Spinal cord (tissue), 10 donors: ENCODE data around the gene SH3RF2. TPM values are rescaled to one million over a fixed set of nuclear protein-coding genes. Genes with fewer than 3 reads are reported as not detected.

ENCODE experiments used
- DNase-seq, 6 donors: peaks; one replicate each; pipeline versions ENCODE4 v3.0.0 to v3.0.0-alpha.2; 2013 to 2015; ENCODE audit warnings: low spot score in 6 of 6, low read depth in 4 of 6
- H3K27ac ChIP-seq: one replicate; pipeline ENCODE4 v1.5.1; 2013; ENCODE audit warnings: low read depth, low read length, control low read depth
- H3K27me3 ChIP-seq: one replicate; pipeline ENCODE4 v1.6.1; 2013; ENCODE audit warnings: low read length; ENCODE audit not compliant: control insufficient read depth, insufficient read depth
- H3K36me3 ChIP-seq: one replicate; pipeline ENCODE4 v1.6.1; 2013; ENCODE audit warnings: low read length; ENCODE audit not compliant: control insufficient read depth, insufficient read depth
- H3K4me1 ChIP-seq: one replicate; pipeline ENCODE4 v1.6.1; 2013; ENCODE audit warnings: low read length; ENCODE audit not compliant: control insufficient read depth, insufficient read depth
- H3K4me3 ChIP-seq: one replicate; pipeline ENCODE4 v1.5.1; 2013; ENCODE audit warnings: low read depth, low read length, control low read depth
- H3K9me3 ChIP-seq: one replicate; pipeline ENCODE4 v1.6.1; 2013; ENCODE audit warnings: low read length; ENCODE audit not compliant: control insufficient read depth, insufficient read depth
- WGBS: methylation state at CpG from one replicate; pipeline ENCODE4 v1.1.5; 2013; ENCODE audit warnings: missing lambda C conversion rate; ENCODE audit not compliant: insufficient coverage; 5-methylcytosine and 5-hydroxymethylcytosine counted together
- polyA plus RNA-seq, 2 donors: library from polyadenylated mRNA; unstranded; fragments of 120-200 nt; gene quantifications; one replicate each; pipeline ENCODE4 v1.2.1, GENCODE V29; 2013; ENCODE audit not compliant: insufficient read length in 2 of 2
- total RNA-seq, 2 donors: library from RNA; depleted of rRNA in 1 of 2; stranded (reverse); fragments of 120-200 nt in 1 of 2; fragments of >200 nt in 1 of 2; gene quantifications; one replicate each; pipeline versions ENCODE4 v1.2.3 to v1.2.4, GENCODE V29; 2013 to 2014
- donor health status: healthy.

The SH3RF2 gene
- total and polyA plus RNA-seq, 4 donors = 0.25 to 0.94 (median 0.34) TPM

DNA sequence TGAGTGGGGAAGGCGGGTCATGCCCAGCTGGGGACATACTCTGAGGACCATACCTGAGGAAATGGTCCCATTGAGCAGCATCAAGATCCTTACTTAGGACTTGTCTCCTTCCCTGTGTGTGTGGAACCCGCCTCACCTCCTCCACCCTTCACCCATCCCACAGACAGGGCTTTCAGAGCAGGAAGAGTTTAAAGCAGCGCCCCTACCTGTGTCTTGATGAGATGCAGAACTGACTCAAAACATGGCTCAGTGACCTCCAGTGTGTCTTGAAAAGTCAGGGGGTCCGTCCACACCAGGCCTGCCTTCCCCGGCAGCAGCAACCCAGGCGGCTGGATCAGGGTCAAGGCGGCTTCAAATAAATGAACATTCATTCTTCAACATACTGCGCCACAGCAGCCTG is 130.6 kb downstream of the SH3RF2 start:
- 95% methylated on average over 7 of the region's 8 CpGs for WGBS
- Histone ChIP-seq H3K36me3 (no peaks in the 10 kb centered on the region), H3K4me1 (peaks cover 5% of the 10 kb centered on the region), H3K4me3 (no peak overlapping the region), H3K27ac (no peak overlapping the region), H3K27me3 (no peaks in the 10 kb centered on the region), H3K9me3 (no peaks in the 10 kb centered on the region)
- no peak for DNase-seq

GRCh38 chr5:146068206-146068605 is 131.8 kb downstream of the SH3RF2 start:
- H3K4me1 ChIP-seq = peaks cover 5% of the 10 kb centered on the region
- H3K27ac ChIP-seq = no peak overlapping the region

GRCh38 chr5:146068977-146069779 is 132.8 kb downstream of the SH3RF2 start:
- H3K27ac ChIP-seq = no peak overlapping the region
- H3K4me3 ChIP-seq = no peak overlapping the region
- H3K27me3 ChIP-seq = no peaks in the 10 kb centered on the region
- no peaks in the 10 kb centered on the region for H3K9me3 ChIP-seq
- 100% methylated on average over 1 of the region's 6 CpGs for WGBS
- no peak for DNase-seq
- peaks cover 5% of the 10 kb centered on the region for H3K4me1 ChIP-seq
- H3K36me3 ChIP-seq = no peaks in the 10 kb centered on the region

More at GRCh38 chr5:146068206-146068605, 131.8 kb downstream of the SH3RF2 start:
- H3K27me3 ChIP-seq = no peaks in the 10 kb centered on the region
- WGBS = 59% methylated on average over 3 of the region's 9 CpGs
- H3K36me3 ChIP-seq = no peaks in the 10 kb centered on the region
- no peaks in the 10 kb centered on the region for H3K9me3 ChIP-seq
- peak in 1 of 6 donors; percentile 59 for DNase-seq
- no peak overlapping the region for H3K4me3 ChIP-seq

- Histone ChIP-seq H3K9me3 (no peaks in the 10 kb centered on the region), H3K4me1 (peaks cover 5% of the 10 kb centered on the region), H3K27ac (no peak overlapping the region), H3K4me3 (no peak overlapping the region), H3K27me3 (no peaks in the 10 kb centered on the region), H3K36me3 (no peaks in the 10 kb centered on the region)
- DNase-seq = no peak
- WGBS = no CpG with 5 or more reads among the region's 2 CpGs
Observed at GRCh38 chr5:146069780-146070099, 133.4 kb downstream of the SH3RF2 start.

DNA sequence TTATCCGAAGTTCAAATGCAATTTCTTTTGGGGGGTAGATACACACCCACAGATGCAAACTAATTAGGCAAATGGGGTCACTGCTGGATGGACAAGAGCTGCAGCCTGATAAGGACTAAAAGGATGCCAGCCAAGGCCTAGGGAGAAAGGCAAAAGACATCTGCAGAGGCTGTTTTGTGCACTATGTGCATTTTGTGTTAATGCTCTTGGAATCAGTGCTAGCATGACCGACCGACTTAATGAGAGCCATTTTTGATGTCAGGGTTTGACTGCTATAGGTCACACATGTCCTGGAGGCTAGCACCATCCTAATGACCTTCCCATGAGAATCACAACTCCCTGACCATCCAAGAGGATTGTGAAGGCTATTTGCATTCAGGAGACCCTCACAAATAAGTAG is 134.4 kb downstream of the SH3RF2 start:
- no CpG with 5 or more reads among the region's 3 CpGs for WGBS
- H3K36me3 ChIP-seq = no peaks in the 10 kb centered on the region
- H3K27me3 ChIP-seq = no peaks in the 10 kb centered on the region
- no peak overlapping the region for H3K4me3 ChIP-seq
- H3K27ac ChIP-seq = no peak overlapping the region
- peaks cover 5% of the 10 kb centered on the region for H3K4me1 ChIP-seq
- DNase-seq = no peak
- H3K9me3 ChIP-seq = no peaks in the 10 kb centered on the region

GRCh38 chr5:146071171-146071570 is 134.8 kb downstream of the SH3RF2 start:
- Histone ChIP-seq H3K27me3 (no peaks in the 10 kb centered on the region), H3K4me3 (no peak overlapping the region), H3K4me1 (peaks cover 5% of the 10 kb centered on the region), H3K36me3 (no peaks in the 10 kb centered on the region), H3K9me3 (no peaks in the 10 kb centered on the region), H3K27ac (no peak overlapping the region)
- DNase-seq = no peak
- WGBS = no CpG with 5 or more reads among the region's 4 CpGs

DNA sequence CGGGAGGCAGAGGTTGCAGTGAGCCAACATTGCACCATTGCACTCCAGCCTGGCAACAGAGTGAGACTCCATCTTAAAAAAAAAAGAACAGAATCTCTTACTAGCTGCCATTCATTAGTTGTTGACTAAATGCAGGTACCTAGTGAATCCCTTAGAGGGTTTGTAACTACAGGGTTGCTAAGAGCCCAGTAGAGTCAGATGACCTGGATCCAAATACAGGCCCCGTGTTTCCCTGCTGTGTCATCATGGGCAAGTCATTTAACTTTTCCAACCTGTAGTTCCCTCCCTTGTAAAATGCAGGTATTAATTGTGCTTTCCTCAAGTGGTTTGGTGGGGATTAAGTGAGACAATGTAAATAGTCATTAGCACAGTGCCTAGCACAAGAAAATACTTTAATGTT is 136.2 kb downstream of the SH3RF2 start:
- no CpG with 5 or more reads among the region's 2 CpGs for WGBS
- no peak for DNase-seq
- H3K4me3 ChIP-seq = no peak overlapping the region
- no peaks in the 10 kb centered on the region for H3K36me3 ChIP-seq
- no peak overlapping the region for H3K27ac ChIP-seq
- H3K4me1 ChIP-seq = peaks cover 5% of the 10 kb centered on the region
- no peaks in the 10 kb centered on the region for H3K27me3 ChIP-seq
- no peaks in the 10 kb centered on the region for H3K9me3 ChIP-seq

GRCh38 chr5:146073239-146073900 is 137.0 kb downstream of the SH3RF2 start:
- no peak overlapping the region for H3K4me3 ChIP-seq
- H3K27me3 ChIP-seq = no peaks in the 10 kb centered on the region
- WGBS = 24% methylated on average over 7 of the region's 9 CpGs
- no peak overlapping the region for H3K27ac ChIP-seq
- H3K36me3 ChIP-seq = no peaks in the 10 kb centered on the region
- DNase-seq = peak in 2 of 6 donors; percentile 20 to 84
- H3K9me3 ChIP-seq = no peaks in the 10 kb centered on the region
- no peaks in the 10 kb centered on the region for H3K4me1 ChIP-seq

- H3K4me3 ChIP-seq = no peak overlapping the region
- H3K27me3 ChIP-seq = no peaks in the 10 kb centered on the region
- DNase-seq = peak in 1 of 6 donors; percentile 45
- no peak overlapping the region for H3K27ac ChIP-seq
- H3K9me3 ChIP-seq = no peaks in the 10 kb centered on the region
- WGBS = 19% methylated on average over 3 of the region's 4 CpGs
- no peaks in the 10 kb centered on the region for H3K4me1 ChIP-seq
- no peaks in the 10 kb centered on the region for H3K36me3 ChIP-seq
Observed at GRCh38 chr5:146076028-146076427, 139.7 kb downstream of the SH3RF2 start.

GRCh38 chr5:146076455-146076854 is 140.1 kb downstream of the SH3RF2 start:
- H3K27me3 ChIP-seq = no peaks in the 10 kb centered on the region
- 43% methylated on average over 4 of the region's 4 CpGs for WGBS
- H3K9me3 ChIP-seq = no peaks in the 10 kb centered on the region
- H3K4me1 ChIP-seq = no peaks in the 10 kb centered on the region
- H3K27ac ChIP-seq = no peak overlapping the region
- no peak overlapping the region for H3K4me3 ChIP-seq
- DNase-seq = peak in 2 of 6 donors; percentile 69 to 88
- H3K36me3 ChIP-seq = no peaks in the 10 kb centered on the region
